ENCODE data around the gene CDT1.

DNA sequence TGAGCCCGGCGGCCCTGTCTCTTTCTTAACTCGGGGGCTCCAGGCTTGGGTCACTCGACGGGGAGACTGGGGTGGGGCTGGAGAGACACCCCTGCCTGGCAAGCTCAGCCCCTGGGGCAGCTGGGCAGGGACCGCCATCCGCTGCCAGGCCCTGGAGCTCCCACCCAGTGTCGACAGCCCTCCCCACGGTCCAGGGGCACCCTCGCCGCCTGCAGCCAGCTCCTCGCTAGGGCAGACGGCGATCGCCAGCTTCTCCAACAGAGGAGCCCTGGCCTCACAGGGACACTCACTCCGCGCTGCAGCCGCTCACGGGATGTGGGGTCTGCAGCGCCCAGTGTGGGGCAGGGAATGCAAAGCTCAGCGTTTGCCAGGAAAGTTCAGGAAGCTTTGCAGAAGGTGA is 24.1 kb downstream of the CDT1 start:
- TF ChIP-seq EZH2phosphoT487 (conservative IDR thresholded peaks at IDR 0.05; ENCODE audit: low read length): no peak
- TF ChIP-seq, protein P1, sequence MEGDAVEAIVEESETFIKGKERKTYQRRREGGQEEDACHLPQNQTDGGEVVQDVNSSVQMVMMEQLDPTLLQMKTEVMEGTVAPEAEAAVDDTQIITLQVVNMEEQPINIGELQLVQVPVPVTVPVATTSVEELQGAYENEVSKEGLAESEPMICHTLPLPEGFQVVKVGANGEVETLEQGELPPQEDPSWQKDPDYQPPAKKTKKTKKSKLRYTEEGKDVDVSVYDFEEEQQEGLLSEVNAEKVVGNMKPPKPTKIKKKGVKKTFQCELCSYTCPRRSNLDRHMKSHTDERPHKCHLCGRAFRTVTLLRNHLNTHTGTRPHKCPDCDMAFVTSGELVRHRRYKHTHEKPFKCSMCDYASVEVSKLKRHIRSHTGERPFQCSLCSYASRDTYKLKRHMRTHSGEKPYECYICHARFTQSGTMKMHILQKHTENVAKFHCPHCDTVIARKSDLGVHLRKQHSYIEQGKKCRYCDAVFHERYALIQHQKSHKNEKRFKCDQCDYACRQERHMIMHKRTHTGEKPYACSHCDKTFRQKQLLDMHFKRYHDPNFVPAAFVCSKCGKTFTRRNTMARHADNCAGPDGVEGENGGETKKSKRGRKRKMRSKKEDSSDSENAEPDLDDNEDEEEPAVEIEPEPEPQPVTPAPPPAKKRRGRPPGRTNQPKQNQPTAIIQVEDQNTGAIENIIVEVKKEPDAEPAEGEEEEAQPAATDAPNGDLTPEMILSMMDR (IDR thresholded peaks at IDR 0.05; ENCODE audit: insufficient read depth, low read length, poor library complexity, severe bottlenecking): no peak
